Stimulated activated CD8-positive, alpha-beta memory T cell treated with anti-CD3 and anti-CD28 coated beads, Interleukin-15, amount 100 ng/mL, for 48 hours (primary cell): Measurements from ENCODE around the gene AMZ2.

Experiments used
- DNase-seq, 2 donors: peaks; one replicate each; pipeline ENCODE4 v3.0.0-alpha.2; 2020; ENCODE audit warnings: low read depth in 2 of 2

AMZ2 gene

DNA sequence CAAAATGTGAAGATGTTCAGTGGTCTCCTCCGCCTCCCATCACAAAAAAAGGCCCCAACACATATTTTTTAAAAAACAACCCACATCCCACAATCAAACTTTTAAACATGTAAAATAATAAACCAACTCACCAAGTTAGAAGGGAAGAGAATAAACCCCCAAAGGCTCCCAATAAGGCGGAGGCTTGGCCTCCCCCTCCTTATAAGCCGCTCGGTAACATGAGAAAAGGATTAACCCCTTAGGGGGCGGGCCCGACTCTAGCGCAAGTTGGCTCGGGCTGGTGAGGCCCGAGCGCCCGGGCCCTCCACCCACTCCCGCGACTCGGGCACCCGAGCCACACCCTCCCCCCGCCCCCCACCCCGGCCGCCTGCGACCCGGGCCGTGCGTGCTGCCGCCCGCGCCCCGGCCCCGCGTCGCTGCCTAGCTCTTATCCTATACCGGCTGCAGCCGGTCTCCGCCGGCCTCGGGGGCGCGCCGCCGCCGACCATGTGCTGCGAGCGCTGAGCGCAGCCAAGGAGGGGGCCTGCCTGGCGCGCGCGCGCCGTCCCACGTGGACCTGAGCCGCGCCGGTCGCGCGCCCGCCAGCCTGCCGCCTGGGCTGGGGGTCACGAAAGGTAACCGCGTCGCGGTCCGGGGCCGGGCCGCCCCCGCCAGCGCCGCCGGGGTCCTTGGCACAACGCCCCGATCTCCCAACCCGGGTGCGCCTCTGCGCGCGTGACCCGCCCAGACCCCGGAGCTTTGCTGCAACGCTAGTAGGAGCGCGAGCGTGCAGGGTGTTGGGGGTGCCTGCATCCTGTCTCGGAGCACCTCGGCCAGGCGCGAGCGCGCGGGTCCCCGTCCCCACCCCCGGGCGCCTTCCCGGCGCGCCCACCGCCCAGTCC lies 43.4 kb downstream of the AMZ2 start, which contains the start of the genes ARSG and SLC16A6:
TSS of gene ARSG (plus strand) at position 541 of the 881 bp plus-strand sequence. CDS start 15,999 bp downstream, outside the sequence.
TSS of gene SLC16A6 (minus strand) at position 173 of the 881 bp plus-strand sequence. CDS start 12,807 bp downstream, outside the sequence.
- DNase-seq: peak; percentile 74 to 76

DNA sequence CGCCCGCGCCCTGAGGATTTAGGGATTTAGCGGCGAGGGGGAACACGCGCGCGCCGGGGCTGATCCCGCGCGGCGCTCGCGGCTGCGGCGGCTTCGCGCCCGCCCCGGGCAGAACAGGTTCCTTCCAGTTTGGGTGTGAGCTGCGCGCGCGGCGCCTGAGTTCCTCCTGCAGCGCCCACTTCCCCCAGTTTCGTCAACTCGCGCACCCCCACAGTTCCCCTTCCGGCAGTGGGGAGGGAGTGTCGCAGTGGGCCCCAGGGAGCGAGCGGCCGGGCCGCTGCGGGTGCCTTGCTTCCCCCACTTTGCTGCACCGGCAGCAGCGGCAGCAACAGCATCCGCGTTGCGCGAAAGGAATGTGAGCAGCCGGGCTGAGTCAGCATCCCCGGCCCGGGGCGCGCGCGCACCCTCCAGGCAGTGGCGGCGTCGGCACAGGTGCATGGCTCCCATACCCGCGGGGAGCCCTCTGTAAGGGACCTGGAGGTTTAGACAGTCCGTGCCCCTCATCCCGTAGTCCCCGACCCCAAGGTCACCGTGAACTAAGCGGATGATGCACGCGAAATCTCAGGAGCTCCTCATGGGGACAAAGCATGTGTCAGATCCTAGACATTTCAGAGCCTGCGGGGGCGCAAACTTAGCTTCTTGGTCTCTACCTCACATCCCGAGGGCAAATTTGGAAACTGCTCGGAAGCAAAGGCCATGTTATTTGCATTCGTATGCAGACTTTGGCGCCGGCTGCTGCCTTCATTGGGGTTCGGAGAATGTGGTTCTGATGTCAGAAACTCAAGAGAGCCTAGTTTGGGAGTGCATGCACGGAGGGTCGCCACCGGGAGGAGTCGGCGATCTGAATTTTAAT lies 44.2 kb downstream of the AMZ2 start:
- peak; percentile 81 to 85 for DNase-seq

DNA sequence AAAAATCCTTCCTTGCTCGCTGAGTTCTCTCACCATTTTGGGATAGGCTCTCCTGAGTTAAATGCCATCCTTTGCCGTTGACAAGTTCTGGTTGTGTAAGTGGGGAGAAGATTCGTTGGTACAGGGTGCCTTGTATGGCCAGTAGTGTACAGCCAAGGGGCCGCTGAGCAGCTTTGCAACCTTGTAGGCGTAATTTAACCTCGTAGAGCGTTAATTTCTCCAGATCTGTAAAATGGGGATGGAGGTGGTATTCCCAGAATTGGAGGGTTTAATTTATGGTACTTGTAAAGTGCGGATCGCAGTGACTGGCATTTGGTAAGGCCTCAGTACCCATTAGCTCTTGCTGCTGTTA lies 44.8 kb downstream of the AMZ2 start:
- no peak for DNase-seq

DNA sequence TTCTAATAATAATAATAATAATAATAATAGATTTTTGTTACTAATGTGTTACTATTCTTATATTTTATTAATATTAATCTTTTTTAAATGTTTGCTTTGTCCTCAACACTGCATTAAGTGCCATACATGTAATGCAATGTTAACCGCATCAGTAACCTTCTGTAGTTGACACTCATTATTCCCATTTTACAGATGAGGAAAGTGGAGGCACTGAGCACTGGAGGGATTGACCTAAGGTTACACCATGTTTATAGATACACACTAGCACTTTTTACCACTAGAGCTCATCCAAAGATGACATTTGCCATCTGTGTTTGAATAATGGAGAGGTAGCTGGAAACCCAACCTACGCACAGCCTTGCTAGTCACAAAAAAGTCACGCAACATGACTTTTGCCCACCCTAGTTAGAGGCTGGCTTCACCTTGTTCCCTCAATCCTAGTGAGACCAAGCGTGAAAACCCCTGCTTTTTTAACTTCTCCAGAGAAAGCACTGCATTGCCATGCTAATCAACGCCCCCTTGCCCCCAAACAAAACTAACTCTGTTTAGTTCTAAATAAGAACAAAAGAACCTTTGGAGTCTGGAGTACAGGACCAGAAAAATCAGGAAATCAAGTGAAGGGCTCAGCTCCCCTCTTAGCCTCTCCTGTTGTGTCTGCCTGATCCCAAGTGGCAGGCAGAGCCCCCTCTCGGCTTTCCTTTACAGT lies 45.8 kb downstream of the AMZ2 start:
- DNase-seq: no peak

DNA sequence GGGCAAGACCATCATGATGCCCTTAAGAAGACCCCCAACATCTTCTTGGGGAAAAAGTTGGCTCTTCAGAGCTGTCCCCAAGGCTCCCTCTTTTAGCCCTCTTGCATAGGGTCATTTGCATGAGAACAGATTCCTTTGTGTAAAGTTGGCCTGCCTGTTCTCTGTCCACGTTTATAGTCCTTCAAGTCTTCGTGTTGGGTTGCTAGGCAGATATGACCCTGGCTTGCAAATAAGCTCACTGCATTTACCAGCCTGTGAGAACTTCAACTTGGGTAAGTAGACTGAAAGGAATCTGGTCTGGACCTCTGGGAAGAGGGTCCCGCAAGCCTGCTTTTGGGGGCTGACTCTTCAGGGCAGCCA lies 46.3 kb downstream of the AMZ2 start:
- DNase-seq: no peak

DNA sequence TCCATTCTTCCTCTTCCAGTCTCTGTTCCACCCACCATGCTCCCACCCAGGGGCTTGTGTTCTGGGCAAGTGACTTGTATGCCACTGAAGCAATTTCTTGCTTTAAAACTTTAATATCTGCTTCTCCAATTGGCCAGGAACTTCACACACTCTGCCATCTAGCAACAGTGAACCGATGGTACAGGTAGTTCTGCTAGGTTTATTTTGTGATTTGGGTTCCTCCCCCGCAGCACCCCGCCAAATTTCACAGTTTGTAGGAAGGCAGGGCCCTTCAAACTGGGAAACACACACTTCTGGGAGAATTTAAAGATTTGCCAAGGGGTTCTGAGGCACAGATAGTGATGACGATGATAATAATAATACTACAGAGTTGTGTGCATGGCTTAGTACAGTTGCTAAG lies 46.8 kb downstream of the AMZ2 start:
- DNase-seq: no peak

DNA sequence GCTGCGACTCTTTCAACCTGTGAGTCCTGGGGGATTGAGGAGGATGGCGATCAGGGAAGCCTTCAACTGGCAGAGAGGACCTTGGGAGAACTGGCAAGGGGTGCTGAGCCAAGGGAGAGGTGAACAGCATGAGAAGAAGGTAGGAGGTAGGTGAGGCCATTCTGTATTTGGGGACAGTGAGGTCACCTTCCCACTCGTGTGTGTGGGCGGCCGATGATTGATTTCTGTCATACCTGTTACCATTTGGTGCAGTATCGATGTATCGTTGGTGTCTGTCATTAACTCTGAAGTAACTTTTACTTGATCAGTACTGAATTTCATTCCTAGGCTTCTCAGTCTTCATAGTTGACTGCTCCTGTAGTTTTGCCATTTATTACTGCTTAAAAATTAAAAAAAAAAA lies 47.2 kb downstream of the AMZ2 start:
- peak in 1 of 2 donors; percentile 44 for DNase-seq

DNA sequence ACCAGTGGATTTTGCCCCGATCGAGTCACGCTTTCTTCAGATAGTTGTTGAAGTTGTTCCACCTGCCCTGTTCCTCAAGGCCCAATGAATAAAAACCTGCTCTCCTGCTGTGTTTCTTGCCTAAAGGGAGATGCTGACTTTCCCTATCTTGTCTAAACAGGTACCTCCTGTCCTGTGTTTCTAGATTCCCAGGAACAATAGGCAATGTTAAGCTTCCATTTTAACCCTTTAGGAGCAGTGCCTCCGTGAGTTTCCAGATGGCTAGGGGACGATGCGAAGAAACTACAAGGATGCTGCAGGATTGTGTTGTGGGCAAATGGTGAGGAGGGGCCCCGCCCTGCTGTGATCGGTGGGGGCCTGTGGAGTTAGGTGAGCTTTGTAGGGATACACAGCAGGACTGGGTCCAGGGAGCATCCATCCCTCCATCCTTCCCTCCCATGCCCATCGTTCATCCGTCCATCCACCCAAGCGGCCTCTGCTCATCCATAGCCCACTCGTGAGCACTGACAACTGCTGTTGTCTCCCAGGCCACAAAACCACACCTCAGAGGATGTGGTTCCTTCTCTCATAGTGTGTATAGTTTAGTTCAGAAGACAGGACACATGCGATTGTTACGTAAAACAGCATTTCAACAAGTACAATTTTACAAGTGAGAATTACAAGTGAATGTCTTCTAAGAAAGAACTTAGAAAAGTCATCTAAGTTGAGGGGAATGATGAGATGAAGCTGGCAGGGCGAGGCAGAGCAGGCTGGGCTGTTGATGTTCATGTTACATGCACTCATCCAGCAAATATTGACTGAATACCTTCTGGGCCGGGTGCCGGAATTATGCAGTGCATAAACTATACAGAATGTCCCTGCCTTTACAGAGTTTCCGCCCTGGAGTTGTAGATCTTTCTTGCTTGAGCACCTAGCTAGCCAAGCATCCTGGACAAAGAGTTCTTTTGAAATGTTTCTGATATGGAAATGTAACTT lies 48.7 kb downstream of the AMZ2 start:
- DNase-seq: peak in 1 of 2 donors; percentile 31

DNA sequence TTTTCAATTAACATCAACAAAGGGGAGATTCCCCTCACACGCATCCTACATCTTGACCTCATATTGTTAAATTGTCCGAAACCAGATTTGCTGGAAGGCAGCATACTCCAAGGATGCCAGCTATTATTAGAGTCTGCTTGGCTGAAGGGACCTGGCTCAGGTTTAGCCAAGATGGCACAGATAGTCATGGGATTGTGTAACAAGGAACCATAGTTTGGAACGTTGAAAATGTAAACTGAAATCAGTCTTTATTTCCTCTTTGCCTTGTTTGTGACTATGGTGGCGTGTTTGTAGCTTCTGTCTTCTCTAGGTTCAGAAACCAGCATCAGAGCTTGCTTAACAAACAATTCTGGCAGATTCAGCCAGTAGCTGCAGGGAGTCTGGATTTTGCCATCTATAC lies 49.4 kb downstream of the AMZ2 start:
- no peak for DNase-seq

DNA sequence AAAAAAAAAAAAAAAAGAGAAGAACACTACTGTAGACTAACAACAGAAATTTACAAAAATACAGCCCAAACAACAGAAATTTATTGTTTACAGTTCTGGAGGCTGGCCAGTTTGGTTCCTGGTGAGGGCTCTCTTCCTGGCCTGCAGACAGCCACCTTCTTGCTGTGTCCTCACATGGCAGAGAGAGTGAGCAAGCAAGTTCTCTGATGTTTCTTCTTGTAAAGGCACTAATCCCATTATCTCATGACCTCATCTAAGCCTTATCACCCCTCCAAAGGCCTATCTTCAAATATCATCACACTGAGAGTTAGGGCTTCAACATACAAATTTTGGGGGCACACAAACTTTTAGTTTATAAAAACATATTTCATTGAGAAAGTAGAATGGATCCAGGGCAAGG lies 50.8 kb downstream of the AMZ2 start:
- no peak for DNase-seq

DNA sequence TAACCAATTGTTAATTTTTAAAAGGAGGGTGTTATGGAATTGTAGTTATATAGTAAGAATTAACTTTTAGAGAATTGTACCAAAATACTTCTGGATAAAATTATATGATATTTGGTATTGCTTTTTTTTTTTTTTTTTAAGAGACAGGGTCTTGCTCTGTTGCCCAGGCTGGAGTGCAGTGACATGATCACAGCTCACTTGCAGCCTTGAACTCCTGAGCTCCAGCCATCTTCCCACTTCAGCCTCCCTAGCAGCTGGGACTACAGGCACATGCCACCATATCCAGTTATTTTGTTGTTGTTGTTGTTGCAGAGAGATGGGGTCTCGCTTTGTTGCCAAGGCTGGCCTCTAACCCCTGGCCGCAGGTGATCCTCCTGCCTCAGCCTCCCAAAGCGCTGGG lies 52.0 kb downstream of the AMZ2 start:
- DNase-seq: no peak

DNA sequence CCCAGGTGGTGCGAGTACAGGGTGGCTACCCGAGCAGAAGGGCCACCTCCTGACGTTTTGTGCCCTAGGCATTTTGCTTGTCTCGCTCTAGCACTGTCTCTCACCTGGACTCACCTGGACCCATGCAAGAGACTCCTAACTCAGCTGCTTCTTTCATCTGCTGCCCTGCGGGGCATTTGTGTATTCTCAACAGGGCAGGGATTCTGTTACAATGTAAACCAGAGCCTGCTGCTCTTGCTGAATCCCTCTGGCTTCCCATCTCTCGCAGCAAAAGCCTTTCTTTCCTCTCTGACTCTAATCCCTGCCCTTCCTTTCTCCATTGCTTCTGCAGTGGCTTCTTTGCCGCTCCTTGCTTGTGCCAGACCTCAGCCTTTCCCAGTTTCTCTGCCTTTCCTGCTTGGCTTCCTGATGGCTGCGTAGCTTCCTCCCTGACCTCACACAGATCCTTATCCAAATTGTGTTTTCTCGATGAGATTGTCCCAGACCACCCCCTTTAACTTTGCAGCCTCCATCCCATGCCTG lies 53.7 kb downstream of the AMZ2 start:
- DNase-seq: no peak

DNA sequence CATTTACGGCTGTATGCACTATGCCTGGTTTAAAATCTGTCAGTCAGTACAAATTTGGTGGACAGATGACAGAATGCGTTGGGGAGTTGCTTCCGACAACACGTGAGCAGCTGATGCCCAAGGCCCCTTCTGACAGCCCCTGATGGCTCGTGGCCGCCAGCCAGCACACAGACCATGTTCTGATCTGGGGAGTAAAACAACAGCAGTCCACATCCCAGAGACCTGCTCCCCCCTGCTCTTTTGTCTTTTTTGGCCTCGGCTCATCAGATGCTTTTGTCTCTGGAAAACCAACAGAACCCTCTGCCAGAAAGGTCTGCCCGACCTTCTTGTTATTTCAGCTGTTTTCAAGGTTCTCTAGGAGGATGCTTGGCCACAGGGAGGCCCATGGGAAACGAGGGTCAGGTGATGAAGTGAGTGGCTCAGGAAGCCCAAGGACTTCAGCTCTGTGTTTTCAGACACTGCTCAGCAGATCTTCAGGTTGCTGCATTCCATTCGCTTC lies 54.3 kb downstream of the AMZ2 start:
- no peak for DNase-seq

DNA sequence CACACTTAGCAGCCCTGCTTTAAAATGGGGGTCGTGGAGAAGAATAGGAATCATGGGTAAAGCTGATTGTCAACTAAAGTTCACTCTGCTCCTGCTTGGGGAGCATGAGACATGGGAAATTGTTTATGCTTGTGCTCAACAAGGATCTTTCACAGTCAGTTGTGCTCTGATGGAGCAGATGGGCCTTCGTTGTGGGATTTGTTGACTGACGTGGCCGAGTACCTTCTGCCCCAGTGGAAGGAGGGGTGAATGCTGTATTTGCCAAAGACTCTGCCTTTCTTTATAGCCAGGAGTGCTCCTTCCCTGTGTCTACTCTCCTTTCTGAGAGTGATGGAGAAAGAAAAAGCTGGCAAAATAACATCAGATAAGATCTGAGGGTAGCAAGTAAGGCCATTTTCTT lies 54.8 kb downstream of the AMZ2 start:
- DNase-seq: no peak

DNA sequence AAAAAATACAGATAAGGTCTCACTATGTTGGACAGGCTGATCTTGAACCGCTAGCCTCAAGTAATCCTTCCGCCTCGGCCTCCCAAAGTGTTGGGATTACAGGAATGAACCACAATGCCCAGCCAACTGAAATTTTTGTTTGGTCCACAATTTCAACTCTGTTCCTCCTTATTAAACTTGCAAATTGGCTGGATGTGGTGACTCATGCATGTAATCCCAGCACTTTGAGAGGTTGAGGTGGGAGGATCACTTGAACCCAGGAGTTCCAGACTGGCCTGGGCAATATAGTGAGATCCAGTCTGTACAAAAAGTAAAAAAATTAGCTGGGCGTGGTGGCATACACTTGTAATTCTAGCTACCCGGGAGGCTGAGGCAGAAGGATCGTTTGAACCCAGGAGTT lies 56.9 kb downstream of the AMZ2 start:
- DNase-seq: no peak

DNA sequence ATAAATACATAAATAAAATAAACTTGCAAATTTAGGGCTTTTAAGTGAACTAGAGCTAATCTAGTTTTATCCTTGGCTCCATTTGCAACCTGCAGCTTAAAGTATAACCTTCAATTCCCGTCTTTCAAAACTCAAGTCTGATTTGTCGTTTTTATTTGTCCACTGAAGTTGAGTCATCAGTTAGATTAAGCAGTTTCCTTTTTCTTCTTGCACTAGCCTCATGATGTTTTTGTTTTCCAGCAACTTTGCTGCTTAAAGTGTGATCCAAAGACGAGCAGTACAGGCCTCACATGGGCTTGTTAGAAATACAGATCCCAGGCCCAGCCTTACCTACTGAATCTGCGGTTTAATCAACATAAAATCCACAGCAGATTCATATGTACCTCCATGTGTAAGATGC lies 57.3 kb downstream of the AMZ2 start:
- DNase-seq: no peak
